Anterior cingulate cortex (tissue), 58 donors: ENCODE data around the gene MRPL50.
"Not testable (repeated sequence)": the region's sequence is repeated elsewhere in the genome, so short reads cannot be mapped to it uniquely, and the experiment has no call there.

Experiments
- DNase-seq, 58 donors: peaks; one replicate each; lab custom pipeline; 2025; lab: John Stamatoyannopoulos, UW

The MRPL50 gene

GRCh38 chr9:101418518-101419430, 20.4 kb upstream of the MRPL50 start:
- DNase-seq = no peak

- no peak for DNase-seq
These were observed 19.6 kb upstream of the MRPL50 start for GRCh38 chr9:101417977-101418376.

GRCh38 chr9:101417389-101417788, 19.0 kb upstream of the MRPL50 start:
- DNase-seq = no peak

GRCh38 chr9:101415578-101415977, 17.2 kb upstream of the MRPL50 start:
- no peak for DNase-seq

GRCh38 chr9:101414839-101415238, 16.4 kb upstream of the MRPL50 start:
- no peak for DNase-seq

- DNase-seq = no peak
These were observed 10.7 kb upstream of the MRPL50 start for GRCh38 chr9:101409079-101409477.

GRCh38 chr9:101408374-101409078, 10.1 kb upstream of the MRPL50 start:
- DNase-seq = no peak

- DNase-seq = no peak
These were observed 5.3 kb upstream of the MRPL50 start for GRCh38 chr9:101403516-101404285.

- DNase-seq = peak in 9 of 58 donors; percentile 2 to 31 (median 15)
These were observed 1.7 kb upstream of the MRPL50 start for GRCh38 chr9:101400120-101400519.

GRCh38 chr9:101399643-101399970, 1.2 kb upstream of the MRPL50 start:
- no peak for DNase-seq

GRCh38 chr9:101398930-101399642, 668 bp upstream of the MRPL50 start:
- peak in 3 of 58 donors; percentile 6 to 71 (median 64) for DNase-seq

- DNase-seq = peak in 1 of 58 donors; percentile 39
These were observed 711 bp downstream of the MRPL50 start for GRCh38 chr9:101397746-101398067.

GRCh38 chr9:101394687-101395086, 3.7 kb downstream of the MRPL50 start:
- no peak for DNase-seq

- DNase-seq = no peak
These were observed 5.3 kb downstream of the MRPL50 start for GRCh38 chr9:101393135-101393534.

GRCh38 chr9:101388507-101388993, 9.9 kb downstream of the MRPL50 start:
- no peak for DNase-seq

- peak in 2 of 58 donors; percentile 4 to 42 for DNase-seq
These were observed 10.4 kb downstream of the MRPL50 start for GRCh38 chr9:101387871-101388506.

- not testable (repeated sequence) for DNase-seq
These were observed 13.4 kb downstream of the MRPL50 start, which contains the start of gene BAAT for GRCh38 chr9:101384873-101385536. Gene BAAT (minus strand): TSS chr9:101385006. CDS start chr9:101371404, 13,602 bp downstream.

GRCh38 chr9:101383361-101383760, 15.1 kb downstream of the MRPL50 start:
- DNase-seq = no peak

- DNase-seq = no peak
These were observed 16.5 kb downstream of the MRPL50 start for GRCh38 chr9:101381833-101382342.
